A549 (cell line): ENCODE data around the gene POPDC2. TPM values are rescaled to one million over a fixed set of nuclear protein-coding genes. Genes with fewer than 3 reads are reported as not detected.

ENCODE experiments used
- ATAC-seq, 2 experiments: fragments of 200-7000 bp in 1 of 2; fragments of >200 bp in 1 of 2; cut with Nextera tagmentation in 1 of 2; cut with Tn5 transposase in 1 of 2; 3 replicates each; pipeline versions ENCODE4 v1.8.0 to v1.9.1; 2018 to 2020; ENCODE audit warnings: mild to moderate bottlenecking in 1 of 2, moderate library complexity in 1 of 2
- CTCF ChIA-PET: fragments of 300-600 bp; sonication (Branson Sonifier 250); formaldehyde crosslinking; extraction: SDS; loops from one replicate; lab custom pipeline; 2021; ENCODE audit warnings: antibody characterized with exemption, inconsistent platforms; lab: Yijun Ruan, JAX
- POLR2A ChIA-PET: fragments of 350-600 bp; formaldehyde crosslinking; extraction: SDS; loops from one replicate; lab custom pipeline; 2021; ENCODE audit warnings: antibody characterized with exemption, inconsistent platforms; lab: Yijun Ruan, JAX
- DNase-seq, 2 experiments: peaks; one replicate each; pipeline versions ENCODE4 v3.0.0 to v3.0.0-alpha.2; 2011 to 2016; ENCODE audit warnings: low read depth in 1 of 2, low spot score in 1 of 2
- FAIRE-seq: peaks from 2 replicates; lab custom pipeline; 2011; peaks lifted over from hg19 to GRCh38; lab: Jason Lieb, UNC
- H3K27ac ChIP-seq, 2 experiments: fragments of >200 bp; sonication (Bioruptor Twin); formaldehyde crosslinking; 3 replicates each; pipeline ENCODE4 v1.5.1; 2016 to 2017
- H3K4me1 ChIP-seq: fragments of >200 bp; sonication (Bioruptor Twin); formaldehyde crosslinking; 3 replicates; pipeline ENCODE4 v1.6.1; 2016
- H3K4me2 ChIP-seq: fragments of >200 bp; sonication (Bioruptor Twin); formaldehyde crosslinking; 3 replicates; pipeline ENCODE4 v1.6.1; 2016
- H3K4me3 ChIP-seq: fragments of >200 bp; sonication (Bioruptor Twin); formaldehyde crosslinking; 3 replicates; pipeline ENCODE4 v1.5.1; 2016
- H3K9me3 ChIP-seq: fragments of >200 bp; sonication (Bioruptor Twin); formaldehyde crosslinking; 3 replicates; pipeline ENCODE4 v1.6.1; 2016
- CBX2 ChIP-seq: fragments of 200-600 bp; sonication (generic); IDR thresholded peaks from 2 replicates; pipeline ENCODE4 v1.6.1; 2016; ENCODE audit warnings: low read depth, mild to moderate bottlenecking, borderline replicate concordance
- CEBPB ChIP-seq, 2 experiments: fragments of >200 bp in 1 of 2; sonication (Bioruptor Twin) in 1 of 2; formaldehyde crosslinking in 1 of 2; IDR thresholded peaks; 2 replicates each; pipeline ENCODE4 v1.6.1; 2012 to 2016
- HEYL ChIP-seq: fragments of 250-450 bp; sonication (Bioruptor Pico); IDR thresholded peaks from 2 replicates; pipeline ENCODE4 v1.8.0; 2021; ENCODE audit warnings: mild to moderate bottlenecking, moderate library complexity
- HOXA7 ChIP-seq: fragments of 250-450 bp; sonication (Bioruptor Pico); IDR thresholded peaks from 2 replicates; pipeline ENCODE4 v1.5.0; 2020; ENCODE audit warnings: mild to moderate bottlenecking, moderate library complexity
- HOXB13 ChIP-seq: fragments of 250-450 bp; sonication (Bioruptor Pico); IDR thresholded peaks from 2 replicates; pipeline ENCODE4 v1.5.0; 2020; ENCODE audit warnings: low read depth, mild to moderate bottlenecking, moderate library complexity
- KDM5A ChIP-seq: fragments of 200-600 bp; sonication (generic); IDR thresholded peaks from 2 replicates; pipeline ENCODE4 v1.6.1; 2016; ENCODE audit warnings: antibody characterized with exemption, mild to moderate bottlenecking
- MAFK ChIP-seq: fragments of 450-650 bp; IDR thresholded peaks from 2 replicates; pipeline ENCODE4 v1.6.1; 2014; ENCODE audit not compliant: partially characterized antibody
- NFE2L2 ChIP-seq: fragments of 150-350 bp; conservative IDR thresholded peaks from 2 replicates; pipeline ENCODE4 v1.6.1; 2014; ENCODE audit warnings: low read length
- NPAS2 ChIP-seq: fragments of 250-450 bp; sonication (Bioruptor Pico); IDR thresholded peaks from 2 replicates; pipeline ENCODE4 v1.8.0; 2022; ENCODE audit warnings: mild to moderate bottlenecking, moderate library complexity, borderline replicate concordance
- RCOR1 ChIP-seq: fragments of 150-350 bp; IDR thresholded peaks from 2 replicates; pipeline ENCODE4 v1.6.1; 2014; ENCODE audit warnings: antibody characterized with exemption, low read length, low read depth
- SMC3 ChIP-seq: fragments of >200 bp; sonication (Bioruptor Twin); formaldehyde crosslinking; IDR thresholded peaks from 3 replicates; pipeline ENCODE4 v1.6.1; 2018; ENCODE audit warnings: inconsistent platforms
- SREBF2 ChIP-seq: fragments of 450-650 bp; IDR thresholded peaks from 2 replicates; pipeline ENCODE4 v1.6.1; 2014; ENCODE audit warnings: mild to moderate bottlenecking, moderate library complexity
- ZFP36 ChIP-seq: fragments of 450-650 bp; IDR thresholded peaks from 2 replicates; pipeline ENCODE4 v1.6.1; 2014; ENCODE audit warnings: borderline replicate concordance; ENCODE audit not compliant: partially characterized antibody
- WGBS: methylation state at CpG from one replicate; pipeline ENCODE4 v1.1.6; 2017; ENCODE audit errors: missing lambda C conversion rate; 5-methylcytosine and 5-hydroxymethylcytosine counted together
- polyA plus RNA-seq, 4 experiments: library from polyadenylated mRNA; depleted of rRNA in 3 of 4; stranded (reverse); fragments of >200 nt; fragmentation: RNase III in 1 of 4; extraction: RNeasy Plus Mini Kit Qiagen cat#74134 plus additional on column Dnase treatment in 1 of 4; gene quantifications; 2 replicates in 3 of 4; 3 replicates in 1 of 4; pipeline ENCODE4 v1.2.3, GENCODE V29; 2011 to 2017
- TF ChIP-seq, protein P1 (sequence below): fragments of 200-600 bp; sonication (generic); IDR thresholded peaks from 2 replicates; pipeline ENCODE4 v1.6.1; 2016; ENCODE audit warnings: antibody characterized with exemption, mild to moderate bottlenecking, moderate library complexity
- TF ChIP-seq, protein P2 (sequence below): fragments of 250-450 bp; sonication (Bioruptor Pico); IDR thresholded peaks from 2 replicates; pipeline ENCODE4 v1.5.0; 2021; ENCODE audit warnings: mild to moderate bottlenecking, moderate library complexity, borderline replicate concordance
- TF ChIP-seq, protein P3 (sequence below): fragments of 450-650 bp; IDR thresholded peaks from 2 replicates; pipeline ENCODE4 v1.6.1; 2014; ENCODE audit warnings: antibody characterized with exemption
- TF ChIP-seq, protein P4 (sequence below): fragments of >200 bp; sonication (Bioruptor Twin); formaldehyde crosslinking; IDR thresholded peaks from 3 replicates; pipeline ENCODE4 v1.5.1; 2016
- TF ChIP-seq, protein P5 (sequence below): IDR thresholded peaks from 2 replicates; pipeline ENCODE4 v1.6.1; 2012
- TF ChIP-seq, protein P6 (sequence below): fragments of >200 bp; sonication (Bioruptor Twin); formaldehyde crosslinking; IDR thresholded peaks from 2 replicates; pipeline ENCODE4 v1.6.1; 2016

The POPDC2 gene
- polyA plus RNA-seq, 2 of the 4 experiments (the other 2 are of a cell fraction) = 0.17 to 0.62 TPM

DNA sequence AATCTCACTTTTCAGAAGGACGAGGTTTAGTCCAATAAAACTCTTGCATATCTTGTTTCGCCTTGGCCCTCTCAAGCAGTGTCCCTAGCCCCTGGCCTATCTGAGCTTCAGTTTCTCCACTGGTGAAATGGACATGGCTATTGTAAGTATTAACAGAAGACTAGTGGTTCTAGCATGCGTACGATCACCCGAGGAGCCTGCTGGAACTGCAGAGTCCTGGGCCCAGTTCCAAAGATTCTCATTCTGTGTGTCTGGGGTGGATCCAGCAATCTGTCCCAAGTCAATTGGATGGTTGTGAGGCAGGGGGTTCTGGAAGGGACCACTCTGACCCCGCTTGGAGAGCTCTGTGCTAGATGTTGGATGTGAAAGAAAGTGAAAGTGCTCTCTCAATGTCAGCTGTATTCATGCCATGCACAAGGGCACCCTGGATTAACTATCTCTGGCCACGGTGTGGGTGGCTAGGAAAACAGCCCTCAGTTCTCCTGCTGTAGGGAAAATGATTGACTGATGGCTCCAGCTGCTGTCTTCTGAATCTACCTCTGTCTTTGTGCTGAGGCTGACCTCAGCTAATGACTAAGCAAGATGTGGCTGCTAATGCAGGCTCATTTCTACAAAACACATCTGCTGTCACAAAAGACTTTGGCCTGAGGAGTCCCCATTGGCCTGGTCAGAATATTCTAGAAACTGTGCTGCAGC lies 64.6 kb downstream of the POPDC2 start:
- H3K9me3 ChIP-seq = no peaks in the 10 kb centered on the region
- H3K4me3 ChIP-seq = no peak overlapping the region
- DNase-seq (no peak), ATAC-seq (no peak), FAIRE-seq (no peak)
- 0 out of 6 replicates have a peak overlapping the region, but pooled peaks of 1 of the 2 experiments have one; percentile 19 for H3K27ac ChIP-seq
- ChIA-PET POLR2A (no interaction called here), CTCF (interaction anchor here (1.1 kb wide), 1 partner anchor 14 kb away, joined by 5 read pairs; no protein-coding TSS in a partner anchor)
- 80% methylated on average over 7 of the region's 7 CpGs for whole genome bisulfite sequencing
- peaks cover 8% of the 10 kb centered on the region; the same call in 2 of the 3 replicates for H3K4me1 ChIP-seq
- TF ChIP-seq, protein P1, sequence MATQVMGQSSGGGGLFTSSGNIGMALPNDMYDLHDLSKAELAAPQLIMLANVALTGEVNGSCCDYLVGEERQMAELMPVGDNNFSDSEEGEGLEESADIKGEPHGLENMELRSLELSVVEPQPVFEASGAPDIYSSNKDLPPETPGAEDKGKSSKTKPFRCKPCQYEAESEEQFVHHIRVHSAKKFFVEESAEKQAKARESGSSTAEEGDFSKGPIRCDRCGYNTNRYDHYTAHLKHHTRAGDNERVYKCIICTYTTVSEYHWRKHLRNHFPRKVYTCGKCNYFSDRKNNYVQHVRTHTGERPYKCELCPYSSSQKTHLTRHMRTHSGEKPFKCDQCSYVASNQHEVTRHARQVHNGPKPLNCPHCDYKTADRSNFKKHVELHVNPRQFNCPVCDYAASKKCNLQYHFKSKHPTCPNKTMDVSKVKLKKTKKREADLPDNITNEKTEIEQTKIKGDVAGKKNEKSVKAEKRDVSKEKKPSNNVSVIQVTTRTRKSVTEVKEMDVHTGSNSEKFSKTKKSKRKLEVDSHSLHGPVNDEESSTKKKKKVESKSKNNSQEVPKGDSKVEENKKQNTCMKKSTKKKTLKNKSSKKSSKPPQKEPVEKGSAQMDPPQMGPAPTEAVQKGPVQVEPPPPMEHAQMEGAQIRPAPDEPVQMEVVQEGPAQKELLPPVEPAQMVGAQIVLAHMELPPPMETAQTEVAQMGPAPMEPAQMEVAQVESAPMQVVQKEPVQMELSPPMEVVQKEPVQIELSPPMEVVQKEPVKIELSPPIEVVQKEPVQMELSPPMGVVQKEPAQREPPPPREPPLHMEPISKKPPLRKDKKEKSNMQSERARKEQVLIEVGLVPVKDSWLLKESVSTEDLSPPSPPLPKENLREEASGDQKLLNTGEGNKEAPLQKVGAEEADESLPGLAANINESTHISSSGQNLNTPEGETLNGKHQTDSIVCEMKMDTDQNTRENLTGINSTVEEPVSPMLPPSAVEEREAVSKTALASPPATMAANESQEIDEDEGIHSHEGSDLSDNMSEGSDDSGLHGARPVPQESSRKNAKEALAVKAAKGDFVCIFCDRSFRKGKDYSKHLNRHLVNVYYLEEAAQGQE = no peak
- TF ChIP-seq HOXA7 (CRISPR knock-in tag) (no peak), NFE2L2 (no peak), CEBPB (IDR thresholded peaks at IDR 0.05) (no peak), SREBF2 (no peak), HEYL (CRISPR knock-in tag) (no peak), RCOR1 (no peak), NPAS2 (CRISPR knock-in tag) (no peak), MAFK (no peak), SMC3 (no peak), KDM5A (no peak), CBX2 (no peak), HOXB13 (CRISPR knock-in tag) (no peak), ZFP36 (no peak)
- TF ChIP-seq, protein P2, sequence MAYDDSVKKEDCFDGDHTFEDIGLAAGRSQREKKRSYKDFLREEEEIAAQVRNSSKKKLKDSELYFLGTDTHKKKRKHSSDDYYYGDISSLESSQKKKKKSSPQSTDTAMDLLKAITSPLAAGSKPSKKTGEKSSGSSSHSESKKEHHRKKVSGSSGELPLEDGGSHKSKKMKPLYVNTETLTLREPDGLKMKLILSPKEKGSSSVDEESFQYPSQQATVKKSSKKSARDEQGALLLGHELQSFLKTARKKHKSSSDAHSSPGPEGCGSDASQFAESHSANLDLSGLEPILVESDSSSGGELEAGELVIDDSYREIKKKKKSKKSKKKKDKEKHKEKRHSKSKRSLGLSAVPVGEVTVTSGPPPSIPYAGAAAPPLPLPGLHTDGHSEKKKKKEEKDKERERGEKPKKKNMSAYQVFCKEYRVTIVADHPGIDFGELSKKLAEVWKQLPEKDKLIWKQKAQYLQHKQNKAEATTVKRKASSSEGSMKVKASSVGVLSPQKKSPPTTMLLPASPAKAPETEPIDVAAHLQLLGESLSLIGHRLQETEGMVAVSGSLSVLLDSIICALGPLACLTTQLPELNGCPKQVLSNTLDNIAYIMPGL (CRISPR knock-in tag) = no peak
- TF ChIP-seq, protein P3, sequence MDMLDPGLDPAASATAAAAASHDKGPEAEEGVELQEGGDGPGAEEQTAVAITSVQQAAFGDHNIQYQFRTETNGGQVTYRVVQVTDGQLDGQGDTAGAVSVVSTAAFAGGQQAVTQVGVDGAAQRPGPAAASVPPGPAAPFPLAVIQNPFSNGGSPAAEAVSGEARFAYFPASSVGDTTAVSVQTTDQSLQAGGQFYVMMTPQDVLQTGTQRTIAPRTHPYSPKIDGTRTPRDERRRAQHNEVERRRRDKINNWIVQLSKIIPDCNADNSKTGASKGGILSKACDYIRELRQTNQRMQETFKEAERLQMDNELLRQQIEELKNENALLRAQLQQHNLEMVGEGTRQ = no peak
- TF ChIP-seq, protein P4, sequence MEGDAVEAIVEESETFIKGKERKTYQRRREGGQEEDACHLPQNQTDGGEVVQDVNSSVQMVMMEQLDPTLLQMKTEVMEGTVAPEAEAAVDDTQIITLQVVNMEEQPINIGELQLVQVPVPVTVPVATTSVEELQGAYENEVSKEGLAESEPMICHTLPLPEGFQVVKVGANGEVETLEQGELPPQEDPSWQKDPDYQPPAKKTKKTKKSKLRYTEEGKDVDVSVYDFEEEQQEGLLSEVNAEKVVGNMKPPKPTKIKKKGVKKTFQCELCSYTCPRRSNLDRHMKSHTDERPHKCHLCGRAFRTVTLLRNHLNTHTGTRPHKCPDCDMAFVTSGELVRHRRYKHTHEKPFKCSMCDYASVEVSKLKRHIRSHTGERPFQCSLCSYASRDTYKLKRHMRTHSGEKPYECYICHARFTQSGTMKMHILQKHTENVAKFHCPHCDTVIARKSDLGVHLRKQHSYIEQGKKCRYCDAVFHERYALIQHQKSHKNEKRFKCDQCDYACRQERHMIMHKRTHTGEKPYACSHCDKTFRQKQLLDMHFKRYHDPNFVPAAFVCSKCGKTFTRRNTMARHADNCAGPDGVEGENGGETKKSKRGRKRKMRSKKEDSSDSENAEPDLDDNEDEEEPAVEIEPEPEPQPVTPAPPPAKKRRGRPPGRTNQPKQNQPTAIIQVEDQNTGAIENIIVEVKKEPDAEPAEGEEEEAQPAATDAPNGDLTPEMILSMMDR = no peak
- TF ChIP-seq, protein P5, sequence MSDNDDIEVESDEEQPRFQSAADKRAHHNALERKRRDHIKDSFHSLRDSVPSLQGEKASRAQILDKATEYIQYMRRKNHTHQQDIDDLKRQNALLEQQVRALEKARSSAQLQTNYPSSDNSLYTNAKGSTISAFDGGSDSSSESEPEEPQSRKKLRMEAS = no peak
- TF ChIP-seq, protein P6, sequence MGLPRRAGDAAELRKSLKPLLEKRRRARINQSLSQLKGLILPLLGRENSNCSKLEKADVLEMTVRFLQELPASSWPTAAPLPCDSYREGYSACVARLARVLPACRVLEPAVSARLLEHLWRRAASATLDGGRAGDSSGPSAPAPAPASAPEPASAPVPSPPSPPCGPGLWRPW = no peak
- H3K4me2 ChIP-seq = 0 out of 3 replicates have a peak overlapping the region, but pooled peaks have one; percentile 10
